Kidney glomerular epithelial cell (primary cell): Measurements from ENCODE around the gene UGT1A9.

ENCODE experiments used
- DNase-seq: peaks from one replicate; lab custom pipeline; 2025; lab: John Stamatoyannopoulos, UW

Gene UGT1A9

DNA sequence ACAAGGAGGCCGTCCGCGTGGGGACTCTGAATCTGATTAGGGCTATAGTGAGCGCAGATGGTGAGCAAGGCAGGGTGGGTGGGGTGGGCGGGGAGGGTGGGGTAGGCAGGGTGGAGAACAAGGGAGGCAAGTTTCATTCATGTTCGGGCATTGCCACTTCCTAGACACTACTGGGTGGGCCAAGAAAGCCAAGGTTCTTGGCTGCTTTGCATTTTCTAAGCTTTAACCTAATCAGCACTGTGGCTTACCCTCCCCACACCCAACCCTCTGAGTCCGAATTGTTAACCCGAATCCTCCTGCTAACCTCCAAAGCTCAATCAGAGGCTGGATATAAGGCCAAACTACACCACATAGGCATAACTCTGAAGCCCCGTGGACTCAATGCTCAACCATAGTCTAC lies 124.6 kb downstream of the UGT1A9 start:
- DNase-seq: no peak

GRCh38 chr2:233798335-233799086 lies 126.8 kb downstream of the UGT1A9 start:
- no peak for DNase-seq

- no peak for DNase-seq
Observed at GRCh38 chr2:233799087-233799665, 127.5 kb downstream of the UGT1A9 start.

DNA sequence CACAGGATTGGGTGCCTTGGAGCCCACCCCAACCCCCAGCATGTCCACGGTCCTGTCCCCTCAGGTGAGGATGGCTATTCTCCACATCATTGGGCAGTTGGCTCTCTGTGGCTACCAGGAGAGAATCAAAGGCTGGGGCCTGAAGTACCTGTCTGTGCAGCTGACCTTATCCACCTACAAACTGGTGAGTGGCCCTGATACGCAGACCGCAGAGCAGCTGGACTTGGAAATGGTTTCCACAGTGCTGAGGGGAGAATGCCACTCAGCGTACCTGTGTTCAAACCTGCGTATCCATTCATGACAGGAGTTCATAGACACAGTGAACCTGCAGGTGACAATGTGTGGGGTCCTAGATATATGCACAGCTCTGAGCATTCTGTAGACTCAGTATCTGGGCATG lies 128.0 kb downstream of the UGT1A9 start:
- no peak for DNase-seq

DNA sequence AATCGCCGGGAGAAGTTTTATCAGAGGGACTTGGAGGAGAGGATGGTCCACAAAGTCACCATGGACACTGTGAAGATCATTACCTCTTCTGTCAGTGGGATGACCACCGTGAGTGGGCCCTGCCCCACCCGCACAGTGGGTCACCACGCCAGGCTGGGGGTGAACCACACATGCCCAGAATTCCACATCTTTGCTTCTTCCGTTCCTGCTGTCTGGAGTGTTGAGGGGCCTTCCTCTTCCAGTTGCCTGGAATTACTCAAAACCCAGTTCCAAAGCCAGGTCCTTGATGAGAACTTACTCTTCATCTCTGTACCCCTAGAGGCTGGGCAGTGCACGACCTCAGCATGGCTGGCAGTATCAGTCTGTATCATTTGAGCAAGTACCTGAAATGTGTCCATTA lies 128.5 kb downstream of the UGT1A9 start:
- DNase-seq: no peak

DNA sequence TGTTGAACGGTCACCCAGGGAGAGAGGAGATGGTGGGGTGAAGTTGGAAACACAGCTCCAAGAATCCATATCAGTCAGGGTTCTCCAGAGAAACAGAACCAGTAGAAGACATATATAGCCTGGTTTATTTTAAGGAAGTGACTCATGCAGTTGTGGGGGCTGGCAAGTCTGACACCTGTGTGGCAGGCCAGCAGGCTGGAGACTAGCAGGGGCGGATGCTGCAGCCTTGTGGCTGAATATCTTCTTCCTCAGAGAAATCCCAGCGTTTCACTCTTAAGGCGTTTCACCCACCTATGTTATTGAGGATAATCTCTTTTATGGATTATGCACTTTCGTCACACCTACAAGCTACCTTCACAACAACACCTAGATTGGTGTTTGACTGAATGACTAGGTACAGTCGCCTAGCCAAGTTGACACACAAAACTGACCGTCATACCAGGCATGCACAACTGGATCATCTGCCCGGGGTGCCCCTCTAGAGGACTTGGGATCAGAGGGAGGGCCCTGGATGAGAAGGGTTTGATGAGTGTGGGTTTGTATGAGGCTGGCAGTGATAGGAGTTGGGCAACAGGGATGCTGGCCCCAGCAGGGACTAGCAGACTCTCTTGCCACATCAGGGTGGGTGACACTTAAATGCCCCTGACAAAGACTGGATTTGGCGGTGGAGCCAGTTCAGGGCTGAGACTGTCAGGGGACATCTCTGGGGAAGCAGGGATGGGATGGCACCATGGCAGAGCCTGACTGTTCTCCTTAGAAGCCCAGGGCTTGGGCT lies 129.8 kb downstream of the UGT1A9 start:
- no peak for DNase-seq

DNA sequence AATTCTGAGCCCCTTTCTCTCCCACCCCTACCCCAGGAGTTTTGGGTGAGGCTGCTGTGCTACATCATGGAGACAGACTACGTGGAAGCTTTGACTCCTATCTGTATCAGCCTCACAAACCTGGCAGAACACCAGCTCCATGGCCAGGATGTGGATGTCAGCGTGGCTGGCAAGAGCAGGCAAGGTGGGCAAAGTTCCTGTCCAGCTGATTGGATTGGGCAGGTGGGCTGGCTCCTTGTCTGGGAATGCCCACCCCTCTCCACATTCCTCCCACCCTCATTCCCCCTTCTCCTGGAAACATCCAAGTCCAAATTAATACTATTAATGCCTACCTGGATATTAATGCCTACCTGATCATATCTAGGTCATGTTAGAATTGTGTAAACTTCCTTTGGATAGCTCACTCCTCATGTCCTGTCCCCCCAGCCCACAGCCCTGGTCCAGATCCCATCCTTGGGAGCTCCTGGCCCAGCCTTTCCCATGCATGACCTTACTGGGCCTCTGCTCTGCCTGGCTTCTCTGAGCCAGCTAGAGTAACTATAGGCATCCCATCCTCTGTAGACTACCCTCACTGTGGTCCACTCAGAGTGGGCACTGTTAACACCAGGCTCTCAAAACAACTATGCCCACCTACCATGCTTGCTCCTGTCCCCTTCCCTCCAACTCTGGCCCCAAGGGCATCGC lies 130.6 kb downstream of the UGT1A9 start:
- DNase-seq: no peak

DNA sequence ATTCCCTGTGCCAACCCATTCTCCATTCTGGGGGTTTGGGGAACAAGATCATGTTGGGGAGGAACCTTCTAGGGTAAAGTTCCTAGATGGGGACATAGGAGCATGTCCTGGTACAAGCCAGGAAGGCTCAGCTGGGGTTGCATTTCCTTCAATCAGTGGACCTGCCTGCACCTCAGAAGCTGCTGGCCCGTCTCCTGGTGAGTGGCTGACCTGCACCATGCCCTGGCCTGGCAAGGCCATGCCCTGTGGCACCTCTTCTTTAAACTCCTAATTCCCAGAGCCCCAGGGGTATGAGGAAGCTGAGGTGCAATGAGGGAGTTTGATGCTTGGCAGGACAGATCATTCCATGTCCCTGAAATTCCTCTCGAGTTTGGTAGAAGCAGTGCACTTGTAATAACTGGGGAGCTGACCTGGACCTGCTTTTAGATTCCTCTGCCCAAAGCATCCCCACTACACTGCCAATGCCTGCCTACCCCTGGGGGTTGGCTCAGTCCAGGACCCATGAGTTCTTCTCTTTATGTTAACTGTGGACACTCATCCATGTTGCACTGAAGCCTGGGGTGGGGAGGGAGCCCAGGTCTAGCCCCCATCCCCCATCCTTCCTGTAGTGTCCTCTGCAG lies 131.7 kb downstream of the UGT1A9 start:
- no peak for DNase-seq

GRCh38 chr2:233803994-233804393 lies 132.3 kb downstream of the UGT1A9 start:
- DNase-seq: no peak

DNA sequence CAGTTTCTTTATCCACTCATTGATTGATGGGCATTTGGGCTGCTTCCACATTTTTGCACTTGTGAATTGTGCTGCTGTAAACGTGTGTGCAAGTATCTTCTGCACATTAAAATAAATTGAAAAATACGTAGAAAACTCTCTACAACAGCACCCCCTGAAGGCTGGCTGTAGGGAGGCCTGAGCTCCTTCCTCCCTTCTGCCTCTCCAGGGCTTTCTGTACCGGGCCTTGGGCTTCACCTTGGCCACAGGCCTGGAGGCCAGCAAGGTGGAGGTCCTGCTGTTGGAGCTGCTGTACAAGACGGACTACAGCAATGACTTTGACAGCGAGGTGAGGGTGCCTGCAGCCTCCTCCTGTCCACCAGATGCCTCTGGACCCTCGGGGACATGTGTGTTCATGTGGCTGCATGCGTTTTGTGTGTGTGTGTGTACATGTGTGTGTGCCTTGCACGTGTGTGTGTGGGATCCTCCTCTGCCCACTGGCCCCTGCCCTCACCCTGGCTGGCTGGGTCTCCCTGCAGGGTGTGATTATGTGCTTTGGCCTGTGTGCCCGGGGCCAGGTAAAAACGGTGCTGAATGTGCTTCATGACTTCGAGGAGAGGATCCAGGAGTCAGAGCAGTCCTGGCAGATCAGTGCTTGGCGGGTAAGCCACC lies 135.6 kb downstream of the UGT1A9 start:
- DNase-seq: no peak

GRCh38 chr2:233807966-233808935 lies 136.6 kb downstream of the UGT1A9 start:
- no peak for DNase-seq

DNA sequence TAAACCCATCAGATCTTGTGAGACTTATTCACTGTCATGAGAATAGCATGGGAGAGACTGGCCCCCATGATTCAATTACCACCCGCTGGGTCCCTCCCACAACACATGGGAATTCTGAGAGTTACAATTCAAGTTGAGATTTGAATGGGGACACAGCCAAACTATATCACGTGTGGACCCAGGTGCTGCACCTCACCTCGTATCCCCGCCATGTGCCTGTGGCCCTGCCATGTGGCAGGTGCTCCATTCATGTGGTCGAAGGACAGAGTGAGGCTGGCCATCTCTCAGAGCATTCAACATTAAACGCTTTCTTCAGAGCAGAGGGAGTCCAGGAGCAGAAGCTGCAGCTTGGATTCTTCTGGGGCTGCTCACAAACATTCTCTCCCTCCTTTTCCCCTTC lies 138.7 kb downstream of the UGT1A9 start:
- DNase-seq: no peak

GRCh38 chr2:233811087-233811486 lies 139.4 kb downstream of the UGT1A9 start:
- DNase-seq: no peak

DNA sequence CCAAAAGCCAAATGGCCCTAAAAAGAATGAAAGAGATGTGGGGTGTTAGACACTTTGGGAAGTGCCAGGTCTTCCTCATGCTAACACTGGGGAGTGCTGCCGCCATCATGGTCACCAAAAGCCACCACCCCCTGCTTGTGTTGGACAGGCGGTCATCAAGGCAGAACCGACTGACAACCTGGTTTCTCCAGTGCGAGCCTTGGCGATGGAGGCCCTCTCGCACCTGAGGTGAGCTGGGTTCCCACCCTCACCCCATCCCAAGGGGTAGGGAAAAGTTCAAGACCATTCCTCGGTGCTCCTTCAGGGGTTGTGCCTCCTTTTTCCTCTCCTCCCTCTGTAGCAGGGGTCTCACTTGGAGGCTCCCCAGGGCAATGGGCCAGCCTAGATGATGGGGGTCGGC lies 140.0 kb downstream of the UGT1A9 start:
- DNase-seq: no peak

DNA sequence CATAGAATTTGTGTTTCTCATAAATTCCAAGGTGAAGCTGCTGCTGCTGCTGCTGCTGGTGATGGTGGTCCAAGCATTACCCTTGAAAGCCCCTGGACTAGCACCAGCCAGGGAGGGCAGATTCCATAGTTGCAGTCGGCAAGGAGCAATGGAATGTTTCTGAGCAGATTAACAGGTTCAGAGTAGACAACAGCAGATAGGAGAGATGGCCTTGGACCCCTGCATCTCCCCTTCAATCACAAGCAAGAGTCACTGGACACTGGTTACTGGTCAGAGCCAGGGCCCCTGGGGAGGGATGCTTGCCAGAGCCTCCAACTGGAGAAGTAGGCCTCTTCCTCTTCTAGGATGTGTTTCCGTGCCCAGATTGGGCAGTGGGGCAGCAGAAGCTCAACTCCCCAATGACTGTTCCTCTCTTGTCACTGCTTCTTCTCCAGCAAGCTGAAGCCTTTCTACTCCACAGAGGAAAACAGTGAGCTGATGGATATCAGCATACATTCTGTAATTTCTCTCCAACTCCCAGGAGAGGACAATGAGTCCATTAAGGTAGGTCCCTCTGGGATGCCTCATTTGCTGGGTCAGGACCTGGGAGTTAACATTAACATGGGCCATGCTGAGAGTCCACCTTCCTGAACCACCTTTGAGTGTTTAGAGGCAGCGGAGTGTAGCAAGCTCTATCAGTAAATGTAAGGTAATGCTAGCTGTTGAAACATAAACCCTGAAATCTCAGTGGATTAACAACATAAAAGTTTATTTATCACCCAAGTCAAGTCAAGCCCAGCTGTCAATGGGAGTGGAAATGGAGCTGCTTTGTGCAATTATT lies 141.7 kb downstream of the UGT1A9 start:
- DNase-seq: no peak

- DNase-seq: peak; percentile 5
Observed at GRCh38 chr2:233814056-233814835, 142.5 kb downstream of the UGT1A9 start.

- no peak for DNase-seq
Observed at GRCh38 chr2:233815861-233816260, 144.2 kb downstream of the UGT1A9 start.

DNA sequence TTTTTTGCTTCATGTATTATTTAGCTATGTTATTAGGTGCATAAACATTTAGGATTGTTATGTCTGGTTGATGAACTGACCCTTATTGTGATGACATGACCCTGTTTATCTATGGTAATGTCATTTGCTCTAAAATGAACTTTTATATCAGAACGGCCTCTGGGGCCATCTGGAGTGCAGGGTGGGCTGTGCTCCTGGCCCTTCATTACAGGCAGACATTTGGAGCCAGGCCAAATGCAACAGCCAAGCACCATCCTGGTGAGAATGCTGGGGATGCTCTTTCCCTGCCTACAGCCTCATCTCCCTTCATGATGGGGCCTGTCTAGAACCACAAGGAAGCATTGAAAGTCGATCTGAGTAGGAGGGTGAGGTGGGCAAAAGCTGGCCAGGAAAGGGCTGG lies 144.6 kb downstream of the UGT1A9 start:
- no peak for DNase-seq

DNA sequence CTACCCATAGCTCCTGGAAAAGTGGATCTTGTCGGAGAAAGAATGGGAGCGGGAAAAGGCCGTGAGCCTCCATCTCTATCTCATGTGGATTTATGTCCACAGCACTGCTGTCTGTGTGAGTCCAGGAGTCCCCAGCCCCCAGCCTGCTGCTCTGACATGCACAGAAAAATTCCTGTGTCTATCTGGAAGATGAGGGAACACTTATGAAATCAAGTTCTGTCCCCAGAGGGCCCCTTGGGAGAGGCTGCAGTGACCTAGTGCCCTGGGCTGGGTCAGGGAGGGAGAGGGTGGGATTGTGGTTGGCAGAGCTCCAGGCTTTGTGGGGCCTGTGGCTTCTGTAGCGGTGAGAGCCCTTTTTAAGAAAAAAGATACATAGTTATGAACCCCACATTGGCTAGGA lies 145.1 kb downstream of the UGT1A9 start:
- DNase-seq: no peak
